OCI-LY7 (cell line): Measurements from ENCODE around the gene CETN3. TPM values are rescaled to one million over a fixed set of nuclear protein-coding genes. Genes with fewer than 3 reads are reported as not detected.

Experiments used
- BruUV-seq: library from RNA; stranded (reverse); fragments of 400-500 nt; replicated peaks from 2 replicates; lab custom pipeline; 2021; lab: Mats Ljungman, UMichigan
- CTCF ChIA-PET: fragments of 300-600 bp; sonication (Branson Sonifier 250); formaldehyde crosslinking; loops from one replicate; lab custom pipeline; 2022; ENCODE audit warnings: antibody characterized with exemption; ENCODE audit not compliant: unreplicated experiment; lab: Charles Lee
- POLR2A ChIA-PET: fragments of 300-600 bp; sonication (Branson Sonifier 250); formaldehyde crosslinking; loops from one replicate; lab custom pipeline; 2022; ENCODE audit warnings: antibody characterized with exemption; lab: Charles Lee
- DNase-seq: peaks from one replicate; pipeline ENCODE4 v3.0.0-alpha.2; 2015; ENCODE audit warnings: low spot score
- H2AFZ ChIP-seq: fragments of 200-600 bp; sonication (generic), shearing (Covaris generic); 2 replicates; pipeline ENCODE4 v1.6.1; 2014; ENCODE audit warnings: mild to moderate bottlenecking, antibody characterized with exemption, low read length, moderate library complexity
- H3K27ac ChIP-seq: fragments of 200-600 bp; sonication (generic); 2 replicates; pipeline ENCODE4 v1.5.1; 2014; ENCODE audit warnings: mixed run types, low read depth, mild to moderate bottlenecking, moderate library complexity, low read length, inconsistent platforms; ENCODE audit not compliant: poor library complexity, severe bottlenecking
- H3K36me3 ChIP-seq: fragments of 200-600 bp; sonication (generic); 2 replicates; pipeline ENCODE4 v1.6.1; 2014; ENCODE audit warnings: mild to moderate bottlenecking, antibody characterized with exemption, low read length, moderate library complexity, mixed read lengths; ENCODE audit not compliant: insufficient read depth
- H3K4me1 ChIP-seq: fragments of 200-600 bp; sonication (generic); 2 replicates; pipeline ENCODE4 v1.5.1; 2014; ENCODE audit warnings: mild to moderate bottlenecking, low read length; ENCODE audit not compliant: insufficient read depth, poor library complexity, severe bottlenecking
- H3K4me2 ChIP-seq: fragments of 200-600 bp; sonication (generic); 2 replicates; pipeline ENCODE4 v1.6.1; 2014; ENCODE audit warnings: mild to moderate bottlenecking, low read length
- H3K4me3 ChIP-seq: fragments of 200-600 bp; sonication (generic); 2 replicates; pipeline ENCODE4 v1.5.1; 2014; ENCODE audit warnings: mild to moderate bottlenecking, low read depth, low read length; ENCODE audit not compliant: poor library complexity, severe bottlenecking
- H3K79me2 ChIP-seq: fragments of 200-600 bp; sonication (generic); 2 replicates; pipeline ENCODE4 v1.6.1; 2016; ENCODE audit warnings: low read depth, mild to moderate bottlenecking, low read length, moderate library complexity, mixed read lengths; ENCODE audit not compliant: insufficient read depth
- H3K9me2 ChIP-seq: fragments of 200-600 bp; sonication (generic); 2 replicates; pipeline ENCODE4 v1.6.1; 2016; ENCODE audit warnings: mild to moderate bottlenecking, low read length, mixed read lengths; ENCODE audit not compliant: insufficient read depth
- H3K9me3 ChIP-seq: fragments of 200-600 bp; sonication (generic); 2 replicates; pipeline ENCODE4 v1.6.1; 2014; ENCODE audit warnings: mild to moderate bottlenecking, mixed run types, low read length, mixed read lengths
- H4K20me1 ChIP-seq: fragments of 200-600 bp; sonication (generic); 2 replicates; pipeline ENCODE4 v1.6.1; 2014; ENCODE audit warnings: mild to moderate bottlenecking, antibody characterized with exemption, low read length, moderate library complexity, mixed read lengths; ENCODE audit not compliant: insufficient read depth
- CTCF ChIP-seq: fragments of 200-600 bp; sonication (generic); conservative IDR thresholded peaks from 2 replicates; pipeline ENCODE4 v1.5.1; 2014; ENCODE audit warnings: mild to moderate bottlenecking, antibody characterized with exemption, low read length, moderate library complexity, mixed read lengths
- EZH2phosphoT487 ChIP-seq: fragments of 200-600 bp; sonication (generic); IDR thresholded peaks from 2 replicates; pipeline ENCODE4 v1.6.1; 2018; ENCODE audit warnings: low read depth, borderline replicate concordance, mild to moderate bottlenecking, mixed run types, antibody characterized with exemption, low read length, moderate library complexity, mixed read lengths
- intact Hi-C: fragments of 100-400 bp; cut with micrococcal nuclease; formaldehyde crosslinking; loops from one replicate; pipeline ENCODE4 v1.10.0; 2022; ENCODE audit not compliant: unreplicated experiment
- total RNA-seq, 2 experiments: library from RNA; depleted of rRNA in 1 of 2; stranded (reverse); fragments of >200 nt in 1 of 2; shearing (Covaris generic) in 1 of 2; gene quantifications; 2 replicates each; pipeline ENCODE4 v1.2.3, GENCODE V29; 2014 to 2022

CETN3 gene
- total RNA-seq, 2 experiments from 2014 or later = 34.6 to 53.2 TPM

DNA sequence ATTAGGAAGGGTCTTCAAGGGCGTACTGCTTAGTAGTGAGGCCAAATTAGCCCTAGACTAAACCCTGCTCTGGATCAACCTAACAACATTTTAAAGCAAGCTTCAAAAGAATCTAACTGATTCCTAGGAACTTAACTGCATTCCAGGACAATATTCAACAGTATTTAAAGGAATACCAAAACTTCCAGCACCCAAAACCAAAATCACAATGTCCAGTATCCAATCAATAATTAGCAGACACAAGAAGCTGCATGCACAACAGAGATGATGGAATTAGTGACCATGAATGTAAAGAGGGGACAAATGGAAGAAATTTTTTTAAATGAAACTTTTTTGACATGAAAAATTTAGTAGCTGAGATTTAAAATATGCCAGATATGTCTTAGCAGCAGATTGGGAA is 53.9 kb downstream of the CETN3 start:
- no peaks in the 10 kb centered on the region for H3K9me3 ChIP-seq
- BruUV-seq = no TSS peak
- intact Hi-C loops = no loop called here
- no peak overlapping the region for H3K27ac ChIP-seq
- H2AFZ ChIP-seq = no peak overlapping the region
- no peak for DNase-seq
- TF ChIP-seq EZH2phosphoT487 = no peak
- no peak for TF ChIP-seq CTCF
- no peaks in the 10 kb centered on the region for H4K20me1 ChIP-seq
- ChIA-PET POLR2A (interaction anchor here (1.1 to 1.6 kb wide), 2 partner anchors 10 to 289 kb away, joined by 4 read pairs; no protein-coding TSS in a partner anchor), CTCF (no interaction called here)
- no peaks in the 10 kb centered on the region for H3K79me2 ChIP-seq
- no peaks in the 10 kb centered on the region for H3K4me1 ChIP-seq
- no peaks in the 10 kb centered on the region for H3K36me3 ChIP-seq
- H3K4me2 ChIP-seq = no peak overlapping the region
- H3K4me3 ChIP-seq = no peak overlapping the region
- no peaks in the 10 kb centered on the region for H3K9me2 ChIP-seq

DNA sequence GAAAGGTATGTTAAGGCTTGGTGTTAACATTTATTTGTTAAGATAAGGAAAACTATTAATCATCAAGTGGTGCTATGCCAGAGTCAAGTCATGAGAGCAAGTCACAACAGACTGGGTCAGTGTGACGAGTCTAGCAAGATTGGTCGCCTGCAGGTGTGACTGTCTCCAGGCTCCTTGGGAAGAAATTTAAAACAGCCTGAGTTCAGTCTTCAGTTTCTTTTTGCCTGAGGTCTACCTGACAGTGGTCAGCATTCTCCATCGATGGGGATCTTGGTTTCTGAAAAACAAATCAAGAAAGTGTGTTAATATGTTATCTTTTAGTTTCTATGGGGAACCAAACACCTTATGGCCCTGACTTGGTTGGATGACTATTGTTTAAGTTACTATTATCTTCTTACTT is 56.3 kb downstream of the CETN3 start:
- intact Hi-C loops = no loop called here
- Histone ChIP-seq H2AFZ (no peak overlapping the region), H3K27ac (no peak overlapping the region), H3K79me2 (no peaks in the 10 kb centered on the region), H3K9me3 (no peaks in the 10 kb centered on the region), H3K9me2 (no peaks in the 10 kb centered on the region), H3K4me2 (no peak overlapping the region), H3K36me3 (no peaks in the 10 kb centered on the region), H3K4me1 (no peaks in the 10 kb centered on the region), H4K20me1 (no peaks in the 10 kb centered on the region), H3K4me3 (no peak overlapping the region)
- no peak for DNase-seq
- no peak for TF ChIP-seq EZH2phosphoT487
- no peak for TF ChIP-seq CTCF
- BruUV-seq = no TSS peak
- CTCF ChIA-PET = no interaction called here
- POLR2A ChIA-PET = no interaction called here

DNA sequence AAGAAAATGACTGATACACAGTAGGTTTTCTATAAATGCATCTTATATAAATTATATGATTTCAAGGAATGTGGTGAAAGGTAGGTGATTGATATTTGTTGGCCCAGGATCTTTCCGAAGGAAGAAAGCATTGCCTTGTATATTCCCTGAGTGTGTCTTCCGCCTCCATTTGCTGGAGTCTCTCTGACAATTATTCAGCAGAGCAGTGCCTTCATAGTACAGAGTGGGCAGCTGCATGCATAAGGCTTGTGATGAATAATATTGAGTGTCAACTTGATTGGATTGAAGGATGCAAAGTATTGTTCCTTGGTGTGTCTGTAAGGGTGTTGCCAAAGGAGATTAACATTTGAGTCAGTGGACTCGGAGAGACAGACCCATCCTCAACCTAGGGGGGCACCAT is 58.5 kb downstream of the CETN3 start:
- no TSS peak for BruUV-seq
- POLR2A ChIA-PET = no interaction called here
- no peaks in the 10 kb centered on the region for H3K9me2 ChIP-seq
- no peaks in the 10 kb centered on the region for H3K36me3 ChIP-seq
- H3K4me1 ChIP-seq = no peaks in the 10 kb centered on the region
- H3K4me3 ChIP-seq = no peak overlapping the region
- TF ChIP-seq EZH2phosphoT487 (no peak), CTCF (no peak)
- H3K79me2 ChIP-seq = no peaks in the 10 kb centered on the region
- no peak overlapping the region for H2AFZ ChIP-seq
- CTCF ChIA-PET = no interaction called here
- no peak overlapping the region for H3K4me2 ChIP-seq
- no peaks in the 10 kb centered on the region for H3K9me3 ChIP-seq
- no peak for DNase-seq
- intact Hi-C loops = no loop called here
- H4K20me1 ChIP-seq = no peaks in the 10 kb centered on the region
- no peak overlapping the region for H3K27ac ChIP-seq
